GM12878 (cell line): ENCODE results near the gene NR2E3.

Experiments
- BRCA1 ChIP-seq: IDR thresholded peaks from 2 replicates; pipeline ENCODE4 v1.6.1; 2011; ENCODE audit warnings: low read depth, low read length, improper control_type of control experiment
- CBX5 ChIP-seq: sonication (generic); IDR thresholded peaks from 2 replicates; pipeline ENCODE4 v1.6.1; 2016; ENCODE audit warnings: low read depth, moderate library complexity, mild to moderate bottlenecking, inconsistent platforms
- NR2C2 ChIP-seq: IDR thresholded peaks from 2 replicates; pipeline ENCODE4 v1.6.1; 2011; ENCODE audit warnings: borderline replicate concordance, low read depth; ENCODE audit not compliant: control insufficient read depth, insufficient read length
- POLR2A ChIP-seq: IDR thresholded peaks from 2 replicates; pipeline ENCODE4 v1.6.1; 2011; ENCODE audit warnings: low read depth, mild to moderate bottlenecking, low read length
- POLR2AphosphoS5 ChIP-seq: IDR thresholded peaks from 2 replicates; pipeline ENCODE4 v1.6.1; 2011; ENCODE audit warnings: mild to moderate bottlenecking, low read length, inconsistent platforms
- SIN3A ChIP-seq: IDR thresholded peaks from 2 replicates; pipeline ENCODE4 v1.6.1; 2012; ENCODE audit warnings: low read depth, low read length, improper control_type of control experiment
- SUPT20H ChIP-seq: IDR thresholded peaks from 2 replicates; pipeline ENCODE4 v1.6.1; 2011; ENCODE audit warnings: low read depth, mild to moderate bottlenecking, low read length, moderate library complexity, borderline replicate concordance; ENCODE audit not compliant: control insufficient read depth
- ZZZ3 ChIP-seq: IDR thresholded peaks from 2 replicates; pipeline ENCODE4 v1.6.1; 2011; ENCODE audit warnings: low read depth; ENCODE audit not compliant: control insufficient read depth, insufficient read length
- TF ChIP-seq, protein P1 (sequence below), 3 experiments: IDR thresholded peaks in 2 of 3; conservative IDR thresholded peaks in 1 of 3; 2 replicates each; pipeline ENCODE4 v1.5.1; 2011; ENCODE audit warnings: low read depth in 3 of 3, low read length in 3 of 3, mild to moderate bottlenecking in 3 of 3, control low read depth in 2 of 3, moderate library complexity in 2 of 3, inconsistent platforms in 1 of 3, mixed read lengths in 1 of 3; ENCODE audit not compliant: control insufficient read depth in 2 of 3, insufficient read depth in 1 of 3; ENCODE audit errors: extremely low read depth in 1 of 3

DNA sequence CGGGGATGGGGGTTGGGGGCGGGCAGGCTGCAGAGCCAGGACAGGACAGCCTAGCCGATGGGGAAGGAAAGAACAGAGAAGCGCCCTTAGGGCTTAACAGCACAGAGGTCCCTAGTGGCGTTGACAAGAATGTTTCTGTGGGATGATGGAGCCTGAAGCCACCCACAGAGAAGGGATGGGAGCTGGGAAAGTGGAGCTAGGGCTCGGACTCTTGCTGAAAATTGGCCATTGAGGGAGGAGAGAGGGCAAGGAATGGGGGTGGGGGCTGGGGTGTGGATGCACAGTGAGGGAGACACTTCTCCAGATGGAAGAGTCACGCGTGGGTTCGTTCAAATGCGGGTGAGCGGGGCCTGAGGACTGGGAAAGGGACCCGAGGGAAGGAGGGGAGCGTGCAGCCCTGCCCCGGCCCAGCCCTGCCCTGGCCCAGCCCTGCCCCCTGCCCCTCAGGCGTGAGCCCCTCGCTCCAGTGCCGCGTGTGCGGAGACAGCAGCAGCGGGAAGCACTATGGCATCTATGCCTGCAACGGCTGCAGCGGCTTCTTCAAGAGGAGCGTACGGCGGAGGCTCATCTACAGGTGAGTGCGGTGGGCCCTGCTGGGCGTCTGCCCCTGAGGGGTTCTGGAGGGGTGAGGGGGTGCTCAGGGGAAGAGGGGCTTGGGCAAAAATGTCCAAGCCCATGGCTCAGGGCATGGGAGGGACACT, 832 bp downstream of the NR2E3 start:
- no peak for TF ChIP-seq NR2C2
- TF ChIP-seq POLR2A: no peak
- no peak for TF ChIP-seq SUPT20H
- no peak for TF ChIP-seq SIN3A
- TF ChIP-seq, protein P1, sequence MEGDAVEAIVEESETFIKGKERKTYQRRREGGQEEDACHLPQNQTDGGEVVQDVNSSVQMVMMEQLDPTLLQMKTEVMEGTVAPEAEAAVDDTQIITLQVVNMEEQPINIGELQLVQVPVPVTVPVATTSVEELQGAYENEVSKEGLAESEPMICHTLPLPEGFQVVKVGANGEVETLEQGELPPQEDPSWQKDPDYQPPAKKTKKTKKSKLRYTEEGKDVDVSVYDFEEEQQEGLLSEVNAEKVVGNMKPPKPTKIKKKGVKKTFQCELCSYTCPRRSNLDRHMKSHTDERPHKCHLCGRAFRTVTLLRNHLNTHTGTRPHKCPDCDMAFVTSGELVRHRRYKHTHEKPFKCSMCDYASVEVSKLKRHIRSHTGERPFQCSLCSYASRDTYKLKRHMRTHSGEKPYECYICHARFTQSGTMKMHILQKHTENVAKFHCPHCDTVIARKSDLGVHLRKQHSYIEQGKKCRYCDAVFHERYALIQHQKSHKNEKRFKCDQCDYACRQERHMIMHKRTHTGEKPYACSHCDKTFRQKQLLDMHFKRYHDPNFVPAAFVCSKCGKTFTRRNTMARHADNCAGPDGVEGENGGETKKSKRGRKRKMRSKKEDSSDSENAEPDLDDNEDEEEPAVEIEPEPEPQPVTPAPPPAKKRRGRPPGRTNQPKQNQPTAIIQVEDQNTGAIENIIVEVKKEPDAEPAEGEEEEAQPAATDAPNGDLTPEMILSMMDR (IDR thresholded peaks at IDR 0.05 in 2 of 3, conservative IDR thresholded peaks at IDR 0.05 in 1 of 3; ENCODE audit: control insufficient read depth in 2 of 3, extremely low read depth in 1 of 3, insufficient read depth in 1 of 3, low read depth in 3 of 3, low read length in 3 of 3): no peak
- no peak for TF ChIP-seq POLR2AphosphoS5
- TF ChIP-seq CBX5: no peak
- TF ChIP-seq BRCA1: no peak
- no peak for TF ChIP-seq ZZZ3
